Suprapubic skin (tissue), 4 donors: ENCODE results near the gene TMEM126B. TPM values are rescaled to one million over a fixed set of nuclear protein-coding genes. Genes with fewer than 3 reads are reported as not detected.
A peak's percentile ranks its signal among the peaks of the same experiment; 100 is the strongest.

Experiments
- DNase-seq, 2 donors: peaks; one replicate each; pipeline ENCODE4 v3.0.0-alpha.2; 2019; ENCODE audit warnings: low spot score in 2 of 2
- H3K27ac ChIP-seq: fragments of 200-600 bp; sonication (generic); one replicate; pipeline ENCODE4 v1.5.1; 2019
- H3K27me3 ChIP-seq: fragments of 200-600 bp; sonication (generic); one replicate; pipeline ENCODE4 v1.5.1; 2019
- H3K36me3 ChIP-seq: fragments of 200-600 bp; sonication (generic); one replicate; pipeline ENCODE4 v1.5.1; 2019
- H3K4me1 ChIP-seq: fragments of 200-600 bp; sonication (generic); one replicate; pipeline ENCODE4 v1.5.1; 2019
- H3K4me3 ChIP-seq: fragments of 200-600 bp; sonication (generic); one replicate; pipeline ENCODE4 v1.5.1; 2019; ENCODE audit warnings: mild to moderate bottlenecking
- H3K9me3 ChIP-seq: fragments of 200-600 bp; sonication (generic); one replicate; pipeline ENCODE4 v1.5.1; 2019
- CTCF ChIP-seq, 2 donors: fragments of 200-600 bp in 1 of 2; fragments of 450-650 bp in 1 of 2; sonication (generic) in 1 of 2; IDR thresholded peaks; one replicate each; pipeline ENCODE4 v1.5.1; 2016 to 2019; ENCODE audit warnings: antibody characterized with exemption in 2 of 2, mild to moderate bottlenecking in 1 of 2, moderate library complexity in 1 of 2
- EP300 ChIP-seq: sonication (generic); formaldehyde crosslinking; IDR thresholded peaks from one replicate; pipeline ENCODE4 v1.6.1; 2017; ENCODE audit warnings: antibody characterized with exemption
- POLR2A ChIP-seq, 2 donors: fragments of 450-650 bp; IDR thresholded peaks; one replicate each; pipeline ENCODE4 v1.6.1; 2017; ENCODE audit warnings: antibody characterized with exemption in 2 of 2, mild to moderate bottlenecking in 2 of 2, moderate library complexity in 2 of 2
- POLR2AphosphoS5 ChIP-seq, 3 donors: sonication (generic); formaldehyde crosslinking; IDR thresholded peaks; one replicate each; pipeline ENCODE4 v1.6.1; 2017; ENCODE audit warnings: antibody characterized with exemption in 3 of 3
- WGBS: methylation state at CpG from one replicate; pipeline ENCODE4 v1.1.5; 2018; 5-methylcytosine and 5-hydroxymethylcytosine counted together
- total RNA-seq, 4 donors: library from RNA; depleted of rRNA; stranded (reverse); fragments of >200 nt; gene quantifications; one replicate each; pipeline ENCODE4 v1.1.0, GENCODE V29; 2016

Gene TMEM126B
- total RNA-seq = 10 to 100 TPM; 32.4 to 38.4 (median 34.8) TPM

DNA sequence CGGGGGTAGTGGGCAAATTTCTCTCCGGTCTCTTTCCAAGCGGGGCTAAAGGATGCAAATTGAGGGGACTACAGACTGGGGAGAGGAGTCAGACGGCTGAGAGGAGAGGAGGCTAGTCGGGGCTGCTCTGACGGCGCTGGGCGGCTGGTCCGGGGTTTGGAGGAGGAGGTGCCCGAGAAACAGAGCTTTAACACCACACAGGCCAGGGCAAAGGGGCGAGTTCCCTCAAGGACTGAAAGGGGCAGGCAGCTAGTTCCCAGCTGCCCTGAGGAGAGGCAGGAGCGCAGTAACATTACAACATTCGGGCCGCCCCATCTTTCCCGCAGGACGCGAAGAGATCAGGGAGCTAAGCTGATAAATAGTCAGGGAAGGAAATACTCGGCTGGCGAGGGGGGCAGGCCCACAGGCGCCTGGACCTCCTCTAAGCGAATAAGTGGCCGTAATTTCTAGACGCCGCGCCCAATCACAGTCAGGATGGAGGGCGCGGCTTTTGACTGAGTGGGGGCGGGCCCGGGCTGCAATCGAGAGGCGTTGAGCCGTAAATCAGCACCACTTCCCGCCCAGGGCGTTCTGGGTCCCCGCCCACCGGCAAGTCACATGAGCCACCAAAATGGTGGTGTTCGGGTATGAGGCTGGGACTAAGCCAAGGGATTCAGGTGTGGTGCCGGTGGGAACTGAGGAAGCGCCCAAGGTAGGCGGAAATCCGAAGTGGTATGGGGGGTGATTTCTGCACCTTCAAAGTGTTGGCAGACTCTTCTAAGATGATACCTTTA, at the start of gene TMEM126B:
Gene TMEM126B, plus strand, starts transcription at position 596 of the 773 bp plus-strand sequence. Its CDS starts 15 bp downstream, at position 611.
- no peaks in the 10 kb centered on the region for H3K9me3 ChIP-seq
- peak; percentile 20 to 66 (median 23) for TF ChIP-seq POLR2AphosphoS5 (IDR thresholded peaks at IDR 0.05)
- no peak for TF ChIP-seq EP300
- TF ChIP-seq POLR2A (IDR thresholded peaks at IDR 0.05) = peak; percentile 18 to 70
- TF ChIP-seq CTCF (IDR thresholded peaks at IDR 0.05) = no peak
- WGBS = under 1% methylated on average over 40 of the region's 41 CpGs

DNA sequence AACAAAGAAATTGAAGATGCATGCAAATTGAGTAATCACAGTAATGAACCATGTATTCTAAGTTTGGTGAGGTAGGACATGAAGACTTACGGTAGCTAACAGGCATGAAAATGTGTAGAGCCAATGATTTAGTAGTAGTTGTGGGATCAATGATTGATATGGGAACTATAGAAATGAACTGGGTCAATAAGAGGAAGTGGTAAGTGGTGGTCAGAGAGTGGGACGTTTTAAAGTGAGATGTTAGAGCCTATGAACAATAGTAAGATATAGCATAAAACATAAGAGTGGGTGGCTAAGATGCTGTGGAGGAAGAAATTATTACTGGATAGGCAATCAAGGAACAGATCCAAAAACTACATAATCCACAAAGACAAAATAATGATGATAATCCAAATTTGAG, 46.3 kb upstream of the TMEM126B start:
- H3K4me3 ChIP-seq = no peak overlapping the region
- H3K4me1 ChIP-seq = no peaks in the 10 kb centered on the region
- TF ChIP-seq POLR2AphosphoS5 (IDR thresholded peaks at IDR 0.05) (no peak), EP300 (no peak), CTCF (IDR thresholded peaks at IDR 0.05) (no peak), POLR2A (IDR thresholded peaks at IDR 0.05) (no peak)
- DNase-seq = no peak
- no peak overlapping the region for H3K27ac ChIP-seq
- H3K9me3 ChIP-seq = no peaks in the 10 kb centered on the region
- no peaks in the 10 kb centered on the region for H3K27me3 ChIP-seq
- 87% methylated on average over 2 of the region's 2 CpGs for WGBS
- no peaks in the 10 kb centered on the region for H3K36me3 ChIP-seq

More for the DNA sequence above, at the start of gene TMEM126B:
- H3K27me3 ChIP-seq = no peaks in the 10 kb centered on the region
- peak within 1 kb of the TSS; percentile 90 for H3K27ac ChIP-seq
- H3K4me3 ChIP-seq = peak within 1 kb of the TSS; percentile 81
- peaks cover 8% of the 10 kb centered on the region for H3K36me3 ChIP-seq
- H3K4me1 ChIP-seq = peaks cover 27% of the 10 kb centered on the region
- peak; percentile 99 for DNase-seq

- Histone ChIP-seq H3K4me1 (no peaks in the 10 kb centered on the region), H3K4me3 (no peak overlapping the region), H3K9me3 (no peaks in the 10 kb centered on the region), H3K27me3 (no peaks in the 10 kb centered on the region), H3K36me3 (no peaks in the 10 kb centered on the region), H3K27ac (no peak overlapping the region)
- 68% methylated on average over 3 of the region's 3 CpGs for WGBS
- no peak for DNase-seq
- TF ChIP-seq CTCF (IDR thresholded peaks at IDR 0.05) (no peak), EP300 (no peak), POLR2A (IDR thresholded peaks at IDR 0.05) (no peak)
Measured at GRCh38 chr11:85589373-85589772, 39.0 kb upstream of the TMEM126B start.

DNA sequence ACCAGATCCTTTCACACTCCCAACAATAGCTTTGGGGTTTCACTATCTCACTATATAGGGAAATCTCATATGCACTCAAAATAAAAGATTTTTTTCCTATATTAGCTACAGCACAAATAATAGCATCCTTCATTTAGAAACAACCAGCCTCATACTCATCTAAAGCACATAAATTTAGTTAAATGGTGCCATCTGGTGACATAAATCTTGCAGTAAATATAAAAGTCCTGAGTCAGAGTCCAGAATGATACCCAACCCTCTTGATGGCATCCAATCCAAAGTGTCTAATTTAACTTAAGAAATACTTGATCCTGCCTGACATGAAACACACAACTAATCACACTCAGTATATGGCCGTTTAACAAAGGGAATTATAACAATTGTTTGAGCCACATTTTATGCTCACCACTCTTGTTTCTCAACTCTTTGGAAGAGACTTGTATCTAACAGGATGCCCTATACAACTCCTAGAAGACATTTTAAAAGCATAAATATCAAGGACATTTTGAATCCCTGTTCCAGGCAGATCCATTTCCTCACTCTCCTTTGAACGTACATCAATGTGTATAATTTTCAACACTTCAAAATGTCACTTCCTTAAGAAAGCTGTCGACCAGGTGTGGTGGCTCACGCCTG, 37.4 kb upstream of the TMEM126B start:
- H3K4me1 ChIP-seq = no peaks in the 10 kb centered on the region
- no peaks in the 10 kb centered on the region for H3K36me3 ChIP-seq
- WGBS = 70% methylated on average over 4 of the region's 4 CpGs
- no peak overlapping the region for H3K4me3 ChIP-seq
- TF ChIP-seq POLR2AphosphoS5 (IDR thresholded peaks at IDR 0.05) (no peak), CTCF (IDR thresholded peaks at IDR 0.05) (no peak), EP300 (no peak), POLR2A (IDR thresholded peaks at IDR 0.05) (no peak)
- DNase-seq = no peak
- H3K9me3 ChIP-seq = no peaks in the 10 kb centered on the region
- H3K27ac ChIP-seq = no peak overlapping the region
- H3K27me3 ChIP-seq = no peaks in the 10 kb centered on the region

DNA sequence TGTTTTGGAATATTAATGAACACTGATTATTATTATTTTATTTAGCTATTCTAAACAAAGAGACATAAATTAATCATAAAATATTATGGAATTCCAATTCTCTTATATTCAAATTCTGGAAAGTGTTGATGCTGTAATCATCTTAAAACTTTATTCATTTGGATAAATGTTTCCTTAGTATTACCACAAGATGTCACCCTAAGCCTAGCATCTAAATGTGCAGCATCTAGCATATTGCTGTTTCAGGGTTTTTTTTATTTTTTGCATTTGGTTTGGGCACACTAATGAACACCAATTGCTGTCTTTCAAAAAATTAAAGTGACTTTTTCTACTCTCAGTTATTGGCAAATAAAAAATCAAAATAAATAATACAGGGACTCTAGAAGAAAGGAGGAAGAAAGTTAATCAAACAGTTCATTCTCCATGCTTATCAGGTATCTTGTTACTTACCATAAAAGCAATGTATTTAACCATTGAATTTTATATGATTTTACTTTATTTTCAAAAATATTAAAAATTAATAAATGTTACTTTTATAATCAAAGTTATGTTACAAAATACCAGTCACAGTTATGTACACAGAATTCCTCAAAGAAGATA, 33.0 kb upstream of the TMEM126B start:
- H3K27me3 ChIP-seq = no peaks in the 10 kb centered on the region
- no peaks in the 10 kb centered on the region for H3K36me3 ChIP-seq
- no peak overlapping the region for H3K4me3 ChIP-seq
- H3K4me1 ChIP-seq = no peaks in the 10 kb centered on the region
- no peak for DNase-seq
- no peak overlapping the region for H3K27ac ChIP-seq
- TF ChIP-seq CTCF (IDR thresholded peaks at IDR 0.05) = peak; percentile 38 to 46
- no peak for TF ChIP-seq POLR2A (IDR thresholded peaks at IDR 0.05)
- H3K9me3 ChIP-seq = no peaks in the 10 kb centered on the region
